Naive thymus-derived CD4-positive, alpha-beta T cell (primary cell): ENCODE results near the gene GALNT10. TPM values are rescaled to one million over a fixed set of nuclear protein-coding genes. Genes with fewer than 3 reads are reported as not detected.

Experiments used
- ATAC-seq: fragments of 150-1000 bp; cut with Tn5 transposase; 2 replicates; pipeline ENCODE4 v1.10.0; 2021; ENCODE audit warnings: mild to moderate bottlenecking, moderate library complexity
- CTCF ChIA-PET: fragments of 350-600 bp; sonication (Branson Sonifier 250); formaldehyde crosslinking; loops from one replicate; lab custom pipeline; 2021; ENCODE audit warnings: antibody characterized with exemption; lab: Charles Lee
- POLR2A ChIA-PET: fragments of 350-600 bp; sonication (Branson Sonifier 250); formaldehyde crosslinking; loops from one replicate; lab custom pipeline; 2021; ENCODE audit warnings: antibody characterized with exemption, inconsistent platforms; lab: Charles Lee
- DNase-seq, 9 donors: peaks; one replicate each; pipeline versions ENCODE4 v3.0.0 to v3.0.0-alpha.2; 2020 to 2022; ENCODE audit warnings: mixed read lengths in 1 of 9
- H3K27ac ChIP-seq: one replicate; pipeline ENCODE4 v1.7.0; 2013; ENCODE audit warnings: mild to moderate bottlenecking, low read depth, low read length, moderate library complexity
- H3K27me3 ChIP-seq, 2 donors: one replicate each; pipeline ENCODE4 v1.7.0; 2013; ENCODE audit warnings: low read length in 2 of 2, mild to moderate bottlenecking in 2 of 2, moderate library complexity in 2 of 2; ENCODE audit not compliant: control insufficient read depth in 2 of 2, insufficient read depth in 2 of 2
- H3K36me3 ChIP-seq, 3 experiments: 1 replicate in 2 of 3; 2 replicates in 1 of 3; pipeline ENCODE4 v1.7.0; 2013; ENCODE audit warnings: low read length in 3 of 3, mild to moderate bottlenecking in 3 of 3, moderate library complexity in 1 of 3; ENCODE audit not compliant: insufficient read depth in 3 of 3, control insufficient read depth in 2 of 3
- H3K4me1 ChIP-seq, 2 donors: one replicate each; pipeline ENCODE4 v1.7.0; 2013; ENCODE audit warnings: low read length in 2 of 2, mild to moderate bottlenecking in 2 of 2, moderate library complexity in 1 of 2; ENCODE audit not compliant: control insufficient read depth in 2 of 2, insufficient read depth in 2 of 2
- H3K4me3 ChIP-seq: 2 replicates; pipeline ENCODE4 v1.7.0; 2013; ENCODE audit warnings: mild to moderate bottlenecking, low read length
- H3K9me3 ChIP-seq, 3 experiments: 1 replicate in 2 of 3; 2 replicates in 1 of 3; pipeline ENCODE4 v1.7.0; 2013; ENCODE audit warnings: low read length in 3 of 3; ENCODE audit not compliant: control insufficient read depth in 2 of 3
- H3K27ac Mint-ChIP-seq, 9 donors: one replicate each; pipeline ENCODE4 v1.8.0; 2020 to 2022; ENCODE audit warnings: mixed read lengths in 9 of 9, mild to moderate bottlenecking in 8 of 9, moderate library complexity in 5 of 9, inconsistent platforms in 2 of 9
- H3K27me3 Mint-ChIP-seq, 5 donors: one replicate each; pipeline ENCODE4 v1.8.0; 2021 to 2022; ENCODE audit warnings: mixed read lengths in 5 of 5, mild to moderate bottlenecking in 1 of 5
- H3K36me3 Mint-ChIP-seq, 5 donors: one replicate each; pipeline ENCODE4 v1.8.0; 2020 to 2022; ENCODE audit warnings: mixed read lengths in 5 of 5, mild to moderate bottlenecking in 3 of 5, inconsistent platforms in 1 of 5
- H3K4me1 Mint-ChIP-seq, 7 donors: one replicate each; pipeline ENCODE4 v1.8.0; 2020 to 2022; ENCODE audit warnings: mixed read lengths in 7 of 7, mild to moderate bottlenecking in 3 of 7, inconsistent platforms in 1 of 7
- H3K4me3 Mint-ChIP-seq, 10 donors: one replicate each; pipeline ENCODE4 v1.8.0; 2020 to 2022; ENCODE audit warnings: mild to moderate bottlenecking in 10 of 10, mixed read lengths in 10 of 10, moderate library complexity in 6 of 10, inconsistent platforms in 2 of 10
- H3K9me3 Mint-ChIP-seq, 11 donors: one replicate each; pipeline ENCODE4 v1.8.0; 2020 to 2022; ENCODE audit warnings: mixed read lengths in 11 of 11, mild to moderate bottlenecking in 4 of 11, inconsistent platforms in 1 of 11, moderate library complexity in 1 of 11
- intact Hi-C, 2 donors: fragments of 100-400 bp; cut with micrococcal nuclease; formaldehyde crosslinking; loops; one replicate each; pipeline ENCODE4 v1.15.1; 2023
- polyA plus RNA-seq, 2 donors: library from polyadenylated mRNA; unstranded; fragments of 300-500 nt; fragmentation: Illumina TruSeq; gene quantifications; one replicate each; pipeline ENCODE4 v1.2.3, GENCODE V29; 2021
- total RNA-seq, 6 experiments: library from RNA in 5 of 6; stranded (reverse) in 5 of 6; gene quantifications; 1 replicate in 5 of 6; 2 replicates in 1 of 6; pipeline ENCODE4 v1.2.3 and lab custom pipeline; 2021 to 2026

The GALNT10 gene
- total and polyA plus RNA-seq, 7 experiments from 2014 or later = 6.2 to 56.4 (median 24.8) TPM

DNA sequence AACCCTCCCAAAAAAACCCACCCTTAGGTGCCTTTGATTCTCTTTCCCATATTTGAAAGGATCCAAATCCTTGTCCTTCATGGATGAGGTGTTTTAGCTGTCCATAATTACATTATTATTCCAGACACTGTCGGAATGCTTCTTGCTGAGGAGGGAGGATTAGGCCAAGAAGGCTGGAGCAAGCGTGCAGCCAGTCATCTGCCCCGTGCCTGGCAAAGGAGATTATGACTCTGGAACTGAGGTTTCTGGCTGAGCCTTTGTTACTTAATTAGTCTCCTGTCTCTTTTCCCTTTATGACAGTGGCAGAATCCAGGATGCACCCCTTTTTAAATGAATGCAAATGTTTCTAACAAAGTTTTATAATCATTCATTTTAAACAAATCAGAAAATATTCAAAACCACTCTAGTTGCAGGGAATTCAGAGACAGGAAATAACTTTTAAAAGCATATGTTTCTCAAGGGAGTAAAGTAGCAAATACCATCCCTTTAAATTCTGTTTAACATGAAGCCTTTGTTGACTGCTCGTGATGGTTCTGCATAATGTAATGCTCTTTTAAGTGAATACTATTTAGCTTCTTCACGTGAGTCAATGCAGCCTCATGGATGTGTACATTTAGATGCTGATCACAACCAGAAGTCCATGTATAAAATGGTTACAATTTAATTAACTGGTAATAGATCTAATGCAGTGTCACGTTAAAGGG lies 69.8 kb downstream of the GALNT10 start:
- H3K27me3 ChIP-seq = no peaks in the 10 kb centered on the region
- CTCF ChIA-PET = no interaction called here
- Mint-ChIP-seq H3K36me3 (peaks cover 4 to 41% (median 22%) of the 10 kb centered on the region in 5 donors), H3K4me3 (no peak overlapping the region), H3K9me3 (no peaks in the 10 kb centered on the region), H3K27me3 (no peaks in the 10 kb centered on the region), H3K4me1 (peaks cover 0 to 16% (median 0%) of the 10 kb centered on the region in 7 donors), H3K27ac (no peak overlapping the region)
- H3K4me3 ChIP-seq = no peak overlapping the region
- no peaks in the 10 kb centered on the region for H3K9me3 ChIP-seq
- H3K4me1 ChIP-seq = peaks cover 0 to 5% of the 10 kb centered on the region in 2 donors
- H3K36me3 ChIP-seq = no peaks in the 10 kb centered on the region
- ATAC-seq (no peak), DNase-seq (no peak)
- intact Hi-C loops = no loop called here
- POLR2A ChIA-PET = no interaction called here
- no peak overlapping the region for H3K27ac ChIP-seq

- H3K27me3 Mint-ChIP-seq = no peaks in the 10 kb centered on the region
- Histone ChIP-seq H3K4me1 (peaks cover 0 to 9% of the 10 kb centered on the region in 2 donors), H3K9me3 (no peaks in the 10 kb centered on the region), H3K36me3 (no peaks in the 10 kb centered on the region), H3K4me3 (no peak overlapping the region), H3K27me3 (no peaks in the 10 kb centered on the region), H3K27ac (no peak overlapping the region)
- peaks cover 4 to 34% (median 28%) of the 10 kb centered on the region in 5 donors for H3K36me3 Mint-ChIP-seq
- no peak for ATAC-seq
- H3K27ac Mint-ChIP-seq = no peak overlapping the region
- ChIA-PET CTCF (no interaction called here), POLR2A (no interaction called here)
- intact Hi-C loops = no loop called here
- no peak overlapping the region for H3K4me3 Mint-ChIP-seq
- peaks cover 0 to 12% (median 0%) of the 10 kb centered on the region in 7 donors for H3K4me1 Mint-ChIP-seq
- DNase-seq = no peak
- H3K9me3 Mint-ChIP-seq = no peaks in the 10 kb centered on the region
These were observed 71.8 kb downstream of the GALNT10 start for GRCh38 chr5:154262342-154262741.

DNA sequence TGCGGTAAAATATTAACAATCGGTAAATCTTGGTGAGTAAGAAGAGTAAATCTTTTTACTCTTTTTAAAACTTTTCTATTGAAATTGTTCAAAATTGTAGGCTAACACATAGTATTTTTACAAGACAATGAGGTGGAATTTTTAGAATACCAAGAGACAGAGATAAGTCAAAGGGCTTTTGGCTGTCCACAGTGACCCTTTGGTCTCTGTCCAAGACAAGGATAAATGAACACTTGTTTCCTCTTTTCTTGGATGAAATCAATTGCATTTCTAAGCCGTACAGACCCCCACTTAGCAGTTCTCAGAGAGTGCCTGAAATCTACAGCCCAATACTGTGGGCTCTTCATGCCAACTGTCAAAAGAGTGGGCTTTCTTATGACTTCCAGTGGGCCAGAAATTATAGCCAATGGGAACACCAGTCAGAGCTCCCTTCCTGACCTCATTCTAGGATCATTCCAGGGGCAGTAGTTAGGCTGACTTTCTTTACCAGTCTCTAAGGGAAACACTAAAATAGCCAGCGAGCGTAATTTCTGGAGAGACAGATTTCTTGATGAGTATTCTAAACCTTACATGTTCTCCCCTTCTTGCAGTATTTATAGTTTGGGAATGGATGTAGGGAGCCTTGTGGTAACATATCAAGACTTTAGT lies 74.1 kb downstream of the GALNT10 start:
- ATAC-seq (no peak), DNase-seq (no peak)
- peaks cover 0 to 9% of the 10 kb centered on the region in 2 donors for H3K4me1 ChIP-seq
- intact Hi-C loops = no loop called here
- H3K27me3 ChIP-seq = no peaks in the 10 kb centered on the region
- no peaks in the 10 kb centered on the region for H3K36me3 ChIP-seq
- Mint-ChIP-seq H3K27me3 (no peaks in the 10 kb centered on the region), H3K9me3 (no peaks in the 10 kb centered on the region), H3K4me1 (peaks cover 0 to 11% (median 0%) of the 10 kb centered on the region in 7 donors), H3K4me3 (no peak overlapping the region), H3K27ac (no peak overlapping the region), H3K36me3 (peaks cover 4 to 32% (median 20%) of the 10 kb centered on the region in 5 donors)
- H3K4me3 ChIP-seq = no peak overlapping the region
- H3K27ac ChIP-seq = no peak overlapping the region
- H3K9me3 ChIP-seq = no peaks in the 10 kb centered on the region
- POLR2A ChIA-PET = interaction anchor here (0.7 kb wide), 1 partner anchor 67 kb away, joined by 3 read pairs; no protein-coding TSS in a partner anchor
- CTCF ChIA-PET = no interaction called here

GRCh38 chr5:154265197-154265773 lies 74.8 kb downstream of the GALNT10 start:
- no peaks in the 10 kb centered on the region for H3K36me3 ChIP-seq
- H3K27me3 ChIP-seq = no peaks in the 10 kb centered on the region
- intact Hi-C loops = no loop called here
- no peak overlapping the region for H3K4me3 ChIP-seq
- Mint-ChIP-seq H3K9me3 (no peaks in the 10 kb centered on the region), H3K4me3 (no peak overlapping the region), H3K36me3 (peaks cover 4 to 32% (median 19%) of the 10 kb centered on the region in 5 donors), H3K27ac (no peak overlapping the region), H3K27me3 (no peaks in the 10 kb centered on the region), H3K4me1 (peaks cover 0 to 13% (median 0%) of the 10 kb centered on the region in 7 donors)
- no peak overlapping the region for H3K27ac ChIP-seq
- ATAC-seq (no peak), DNase-seq (no peak)
- ChIA-PET CTCF (no interaction called here), POLR2A (no interaction called here)
- peaks cover 0 to 9% of the 10 kb centered on the region in 2 donors for H3K4me1 ChIP-seq
- no peaks in the 10 kb centered on the region for H3K9me3 ChIP-seq

DNA sequence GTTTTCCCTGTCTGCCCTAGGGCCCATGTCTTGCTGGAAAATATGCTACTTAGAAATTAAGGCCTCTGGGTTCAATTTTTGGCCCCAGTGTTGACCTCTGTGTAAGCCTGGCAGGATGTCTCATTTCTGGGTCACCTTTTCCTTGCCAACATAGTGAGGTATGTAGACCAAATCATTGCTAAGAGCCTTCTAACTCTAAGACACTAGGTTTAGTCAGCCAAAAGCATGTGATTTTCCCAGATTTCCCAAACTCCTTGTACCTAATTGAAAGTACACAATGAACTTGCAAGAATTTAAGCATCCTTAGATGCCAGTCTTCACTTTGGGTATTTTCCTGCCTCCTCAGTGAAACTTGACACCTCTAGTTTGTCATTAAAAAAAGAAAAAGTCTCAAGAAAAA lies 77.0 kb downstream of the GALNT10 start:
- Mint-ChIP-seq H3K27ac (no peak overlapping the region), H3K27me3 (no peaks in the 10 kb centered on the region), H3K9me3 (no peaks in the 10 kb centered on the region), H3K4me3 (no peak overlapping the region), H3K36me3 (peaks cover 1 to 19% (median 15%) of the 10 kb centered on the region in 5 donors), H3K4me1 (peaks cover 11 to 24% (median 13%) of the 10 kb centered on the region in 7 donors)
- intact Hi-C loops = no loop called here
- DNase-seq (no peak), ATAC-seq (no peak)
- Histone ChIP-seq H3K4me1 (peaks cover 6 to 18% of the 10 kb centered on the region in 2 donors), H3K27ac (no peak overlapping the region), H3K9me3 (no peaks in the 10 kb centered on the region), H3K27me3 (no peaks in the 10 kb centered on the region), H3K36me3 (no peaks in the 10 kb centered on the region), H3K4me3 (no peak overlapping the region)
- ChIA-PET POLR2A (no interaction called here), CTCF (no interaction called here)

DNA sequence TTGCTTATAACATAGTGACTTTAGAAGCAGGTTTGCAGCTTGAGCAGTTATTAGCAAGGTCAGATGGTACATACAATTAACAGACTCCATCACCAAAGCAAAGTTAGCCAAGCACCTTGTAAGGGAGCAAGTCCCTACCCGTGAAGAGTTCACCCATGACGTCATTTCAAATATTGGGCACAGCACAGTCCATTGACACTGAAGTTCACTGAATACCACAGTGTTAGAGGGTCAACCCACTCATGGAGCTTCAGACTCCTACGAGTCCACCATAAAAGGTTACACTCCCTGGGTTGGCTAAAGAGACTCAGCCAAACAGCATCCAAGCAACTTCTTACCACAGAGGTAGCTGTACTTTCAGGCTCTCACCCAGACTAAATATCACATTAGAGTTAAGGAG lies 77.5 kb downstream of the GALNT10 start:
- ChIA-PET POLR2A (no interaction called here), CTCF (no interaction called here)
- Histone ChIP-seq H3K4me1 (peaks cover 7 to 24% of the 10 kb centered on the region in 2 donors), H3K9me3 (no peaks in the 10 kb centered on the region), H3K27me3 (no peaks in the 10 kb centered on the region), H3K27ac (no peak overlapping the region), H3K36me3 (no peaks in the 10 kb centered on the region), H3K4me3 (no peak overlapping the region)
- H3K27me3 Mint-ChIP-seq = no peaks in the 10 kb centered on the region
- intact Hi-C loops = no loop called here
- H3K36me3 Mint-ChIP-seq = peaks cover 0 to 14% (median 10%) of the 10 kb centered on the region in 5 donors
- H3K9me3 Mint-ChIP-seq = no peaks in the 10 kb centered on the region
- ATAC-seq = no peak
- no peak overlapping the region for H3K27ac Mint-ChIP-seq
- no peak overlapping the region for H3K4me3 Mint-ChIP-seq
- DNase-seq = no peak
- peaks cover 16 to 30% (median 18%) of the 10 kb centered on the region in 7 donors for H3K4me1 Mint-ChIP-seq
